OCI-M2 (cell line): ENCODE results near the gene TMEM63A.
A peak's percentile ranks its signal among the peaks of the same experiment; 100 is the strongest.
"Not testable (repeated sequence)": the region's sequence is repeated elsewhere in the genome, so short reads cannot be mapped to it uniquely, and the experiment has no call there.

Experiments
- DNase-seq: peaks from one replicate; lab custom pipeline; 2025; ENCODE audit not compliant: unreplicated experiment; lab: John Stamatoyannopoulos, UW

Gene TMEM63A

GRCh38 chr1:225881959-225882693 lies at the start of gene TMEM63A:
TSS of gene TMEM63A (minus strand) at chr1:225882380. CDS start at chr1:225877580, 4,800 bp downstream.
- no peak for DNase-seq

GRCh38 chr1:225931270-225932136 lies 49.3 kb upstream of the TMEM63A start:
- no peak for DNase-seq

GRCh38 chr1:225930566-225930965 lies 48.4 kb upstream of the TMEM63A start:
- DNase-seq: no peak

- DNase-seq: not testable (repeated sequence)
These were observed 47.3 kb upstream of the TMEM63A start for GRCh38 chr1:225929462-225929861.

GRCh38 chr1:225928186-225929175 lies 46.3 kb upstream of the TMEM63A start:
- DNase-seq: peak; percentile 48

- no peak for DNase-seq
These were observed 44.5 kb upstream of the TMEM63A start for GRCh38 chr1:225926551-225927113.

- peak; percentile 77 for DNase-seq
These were observed 41.7 kb upstream of the TMEM63A start, which contains the start of gene PYCR2 for GRCh38 chr1:225923692-225924555. TSS of gene PYCR2 (minus strand) at chr1:225924250. CDS start at chr1:225924110, 140 bp downstream.

- no peak for DNase-seq
These were observed 41.2 kb upstream of the TMEM63A start for GRCh38 chr1:225923381-225923691.

- no peak for DNase-seq
These were observed 39.8 kb upstream of the TMEM63A start for GRCh38 chr1:225921734-225922709.

GRCh38 chr1:225919906-225920305 lies 37.7 kb upstream of the TMEM63A start:
- no peak for DNase-seq

- DNase-seq: no peak
These were observed 36.1 kb upstream of the TMEM63A start for GRCh38 chr1:225918280-225918679.

GRCh38 chr1:225917536-225917935 lies 35.4 kb upstream of the TMEM63A start:
- DNase-seq: no peak

- no peak for DNase-seq
These were observed 34.9 kb upstream of the TMEM63A start for GRCh38 chr1:225917101-225917500.

GRCh38 chr1:225915538-225915991 lies 33.4 kb upstream of the TMEM63A start:
- no peak for DNase-seq

- DNase-seq: no peak
These were observed 32.8 kb upstream of the TMEM63A start for GRCh38 chr1:225914947-225915346.

- no peak for DNase-seq
These were observed 32.2 kb upstream of the TMEM63A start for GRCh38 chr1:225914391-225914790.

GRCh38 chr1:225911191-225912130 lies 29.3 kb upstream of the TMEM63A start:
- no peak for DNase-seq
